ENCODE data around the gene ZNF692.
"Not testable (repeated sequence)": the region's sequence is repeated elsewhere in the genome, so short reads cannot be mapped to it uniquely, and the experiment has no call there.

GRCh38 chr1:248830718-248831017 lies 28.2 kb downstream of the ZNF692 start:
- TF ChIP-seq CTCF (IDR thresholded peaks at IDR 0.05; ENCODE audit: low read depth, low read length, missing input control); JUND (IDR thresholded peaks at IDR 0.05); RXRA (IDR thresholded peaks at IDR 0.05); HNF4A (conservative IDR thresholded peaks at IDR 0.05); ATF3 (IDR thresholded peaks at IDR 0.05); ZBTB33 (IDR thresholded peaks at IDR 0.05); RAD21 (IDR thresholded peaks at IDR 0.05); REST (IDR thresholded peaks at IDR 0.05); MAX (IDR thresholded peaks at IDR 0.05); YY1 (IDR thresholded peaks at IDR 0.05): not testable (repeated sequence)
